ENCODE data around the gene POPDC2.
"Not testable (repeated sequence)": the region's sequence is repeated elsewhere in the genome, so short reads cannot be mapped to it uniquely, and the experiment has no call there.

Gene POPDC2, protein sequence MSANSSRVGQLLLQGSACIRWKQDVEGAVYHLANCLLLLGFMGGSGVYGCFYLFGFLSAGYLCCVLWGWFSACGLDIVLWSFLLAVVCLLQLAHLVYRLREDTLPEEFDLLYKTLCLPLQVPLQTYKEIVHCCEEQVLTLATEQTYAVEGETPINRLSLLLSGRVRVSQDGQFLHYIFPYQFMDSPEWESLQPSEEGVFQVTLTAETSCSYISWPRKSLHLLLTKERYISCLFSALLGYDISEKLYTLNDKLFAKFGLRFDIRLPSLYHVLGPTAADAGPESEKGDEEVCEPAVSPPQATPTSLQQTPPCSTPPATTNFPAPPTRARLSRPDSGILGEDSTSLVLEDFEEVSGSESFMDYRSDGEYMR

DNA sequence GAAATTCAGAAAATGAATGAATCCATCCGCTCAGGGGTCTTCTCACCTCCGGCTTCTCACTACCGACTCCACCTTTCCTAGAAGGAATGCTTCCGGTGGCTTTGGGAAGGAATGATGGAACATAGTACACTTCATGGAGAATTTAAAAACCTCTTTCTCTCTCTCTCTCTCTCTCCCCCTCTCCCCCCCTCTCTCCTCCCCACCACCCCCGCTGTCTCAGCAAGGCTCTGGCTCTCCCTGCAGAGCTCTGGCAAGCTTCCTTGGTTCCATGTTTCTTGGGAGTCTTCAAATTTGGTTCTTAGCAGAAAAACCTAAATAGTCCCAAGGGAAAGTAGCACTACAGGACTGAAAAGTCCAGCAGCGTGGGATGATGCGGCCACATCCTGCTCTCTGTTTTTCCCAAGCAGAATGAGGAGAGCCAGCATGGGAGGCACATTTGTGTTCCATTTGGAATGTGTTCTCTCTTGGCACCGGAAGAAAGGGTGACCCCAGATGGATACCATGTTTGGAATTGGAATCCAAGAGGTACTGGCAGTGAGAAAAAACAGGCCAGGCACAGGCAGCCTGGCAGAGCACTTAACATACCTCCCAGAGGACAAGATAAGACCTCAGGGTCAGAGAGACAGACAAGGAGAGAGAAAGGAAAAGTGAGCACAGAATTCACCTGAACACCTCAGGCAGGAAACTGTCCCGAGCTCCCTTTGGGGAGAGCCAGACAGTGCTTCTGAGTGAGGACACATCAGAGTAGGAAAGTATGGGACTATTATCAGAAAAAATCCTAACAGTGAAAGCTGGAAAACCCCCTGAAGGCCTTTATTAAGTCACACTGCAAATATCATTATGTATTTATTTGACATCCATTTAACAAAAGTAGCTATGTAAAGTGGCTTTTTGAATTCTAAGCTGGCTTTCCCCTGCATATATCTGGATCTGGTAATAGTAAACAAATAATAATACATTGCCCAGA is at the start of gene POPDC2:
TSS of gene POPDC2 (minus strand) at position 116 of the 967 bp plus-strand sequence. CDS start 166 bp downstream, outside the sequence.
- no peak for DNase-seq

DNA sequence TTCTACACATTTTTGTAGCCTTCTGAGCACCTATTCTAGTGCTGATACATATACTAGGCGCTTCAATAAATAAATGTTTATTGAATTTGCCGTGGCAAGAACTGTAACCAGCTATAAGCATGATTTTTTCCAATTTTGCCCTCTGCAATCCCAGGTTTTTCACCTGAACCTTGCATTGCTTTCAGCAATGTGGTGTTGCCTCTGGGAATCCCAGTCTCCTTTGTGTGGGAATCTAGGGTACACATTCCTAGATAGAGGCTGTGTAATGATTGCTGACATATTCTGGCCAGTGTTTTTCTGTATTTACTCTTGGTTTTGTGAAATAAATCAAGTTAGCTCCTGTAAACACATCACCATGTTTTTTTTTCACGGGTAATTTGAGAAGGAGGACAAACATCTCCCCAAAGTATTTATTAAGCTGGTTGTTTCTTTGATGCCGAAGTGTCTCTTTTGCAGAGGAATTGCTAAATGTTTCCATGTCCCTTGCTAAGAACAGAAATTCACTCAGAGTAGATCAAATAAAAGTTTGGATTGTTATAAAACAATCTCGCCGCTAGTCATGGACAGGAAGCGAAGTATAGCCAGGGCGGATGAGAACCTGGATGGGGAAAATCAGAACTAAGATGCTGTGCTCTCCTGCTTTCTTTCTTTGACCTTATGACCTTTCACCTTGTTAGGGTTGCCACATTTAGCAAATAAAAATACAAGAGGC is 43.6 kb upstream of the POPDC2 start:
- DNase-seq: no peak

DNA sequence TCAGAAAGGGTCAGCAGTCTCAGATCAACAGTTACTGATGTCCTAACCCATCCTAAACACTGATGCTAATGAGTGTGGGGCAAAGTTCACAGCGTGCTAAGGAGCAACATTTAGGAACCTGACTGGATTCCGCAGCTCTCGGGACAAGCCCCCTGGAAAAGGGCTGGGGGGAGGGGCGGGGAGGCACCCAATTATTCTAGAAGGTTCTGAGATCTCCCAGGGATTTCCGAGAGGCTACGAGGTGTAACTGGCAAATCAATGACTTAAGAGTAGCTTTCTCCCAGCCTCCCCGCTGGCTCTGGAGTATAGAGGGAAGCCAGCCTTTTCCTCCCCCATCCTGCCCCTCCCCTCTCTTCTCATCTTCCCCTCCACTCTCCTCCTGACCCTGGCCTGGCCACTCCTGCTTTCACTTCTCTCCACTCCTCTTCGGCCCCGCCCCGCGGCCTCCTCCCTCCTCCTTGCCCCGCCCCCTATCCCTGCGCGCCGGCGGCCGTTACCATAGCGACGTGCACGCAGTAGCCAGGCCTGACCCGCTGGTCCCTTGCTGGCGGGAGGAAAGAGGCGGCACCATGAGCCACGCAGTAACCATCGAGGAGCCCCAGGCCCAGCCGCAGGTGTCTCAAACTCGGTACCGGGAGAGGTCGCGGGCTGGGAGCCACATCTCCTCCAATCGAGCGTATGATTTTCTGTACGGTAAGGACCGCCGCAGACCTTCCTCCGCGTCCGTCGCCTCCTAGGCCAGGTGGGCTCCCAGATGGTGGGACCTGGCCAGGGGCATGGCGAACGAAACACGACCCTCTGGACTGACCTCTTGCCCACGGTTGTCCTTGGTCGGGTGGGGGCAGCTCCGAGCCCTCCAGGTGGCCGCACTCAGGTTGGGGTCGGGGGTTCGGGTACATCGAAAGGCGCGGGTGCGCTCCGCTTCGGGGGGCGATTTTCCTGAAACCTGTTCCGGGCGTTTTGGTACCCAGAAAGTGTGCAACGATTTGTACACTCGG is 42.4 kb upstream of the POPDC2 start, which contains the start of gene CFAP91:
TSS of gene CFAP91 (plus strand) at position 493 of the 998 bp plus-strand sequence. CDS start at position 570, 77 bp downstream.
- DNase-seq: peak; percentile 73

DNA sequence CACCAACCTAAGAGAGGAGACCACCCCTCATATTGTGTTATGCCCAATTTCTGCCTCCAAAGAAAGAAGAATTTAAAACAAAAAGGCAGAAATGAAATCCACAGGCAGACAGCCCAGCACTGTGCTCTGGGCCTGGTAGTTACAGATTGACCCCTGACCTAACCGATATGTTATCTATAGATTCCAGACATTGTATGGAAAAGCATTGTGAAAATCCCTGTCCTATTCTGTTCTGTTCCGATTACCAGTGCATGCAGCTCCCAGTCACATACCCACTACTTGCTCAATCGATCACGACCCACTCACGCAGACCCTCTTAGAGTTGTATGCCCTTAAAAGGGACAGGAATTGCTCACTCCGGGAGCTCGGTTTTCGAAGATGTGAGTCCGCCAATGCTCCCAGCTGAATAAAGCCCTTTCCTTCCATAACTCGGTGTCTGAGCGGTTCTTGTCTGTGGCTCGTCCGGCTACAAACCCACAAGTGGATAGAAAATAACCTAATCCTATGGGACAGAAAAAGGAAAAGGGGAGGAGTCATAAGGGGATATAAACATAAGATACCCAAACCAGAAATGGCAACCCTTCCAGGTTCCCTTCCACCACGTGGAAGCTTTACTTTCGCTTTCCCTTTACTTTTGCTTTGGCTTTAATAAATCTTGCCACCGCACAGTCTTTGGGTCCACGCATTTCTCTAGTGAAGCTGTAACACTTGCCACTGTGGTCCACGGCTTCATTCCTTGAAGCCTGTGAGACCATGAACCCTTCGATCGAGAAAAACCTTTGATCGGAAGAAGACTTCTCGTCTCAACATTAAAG is 40.7 kb upstream of the POPDC2 start:
- DNase-seq: no peak

DNA sequence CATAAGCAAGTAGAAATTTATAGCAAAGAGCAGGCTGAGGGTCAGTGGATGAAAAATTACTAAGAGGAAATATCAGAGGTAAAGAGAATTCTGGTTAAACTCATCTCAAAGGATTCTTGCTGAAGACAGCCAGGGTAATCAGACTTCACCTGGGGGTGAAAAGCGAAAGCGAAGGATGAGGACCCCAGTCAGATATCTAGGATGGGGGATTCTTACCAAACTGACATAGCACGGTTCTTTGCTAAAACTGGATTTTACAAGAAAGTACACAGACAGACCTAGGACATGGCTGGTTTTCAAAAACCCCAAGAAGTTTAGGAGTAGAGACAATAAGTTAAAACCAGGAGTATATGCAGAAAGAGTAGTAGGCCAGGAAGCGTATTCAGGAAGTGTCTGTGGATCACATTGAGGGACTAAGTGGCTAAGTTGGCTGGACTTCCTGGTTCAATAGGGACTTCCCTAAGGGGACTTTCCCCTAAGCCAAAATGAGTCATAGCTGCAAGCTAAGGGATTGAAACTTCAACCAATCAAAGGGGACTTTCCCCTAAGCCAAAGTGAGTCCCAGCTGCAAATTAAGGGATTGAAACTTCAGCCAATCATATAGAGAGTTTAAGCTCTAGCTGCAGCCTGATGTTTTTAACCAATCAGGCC is 40.0 kb upstream of the POPDC2 start:
- peak; percentile 9 for DNase-seq

DNA sequence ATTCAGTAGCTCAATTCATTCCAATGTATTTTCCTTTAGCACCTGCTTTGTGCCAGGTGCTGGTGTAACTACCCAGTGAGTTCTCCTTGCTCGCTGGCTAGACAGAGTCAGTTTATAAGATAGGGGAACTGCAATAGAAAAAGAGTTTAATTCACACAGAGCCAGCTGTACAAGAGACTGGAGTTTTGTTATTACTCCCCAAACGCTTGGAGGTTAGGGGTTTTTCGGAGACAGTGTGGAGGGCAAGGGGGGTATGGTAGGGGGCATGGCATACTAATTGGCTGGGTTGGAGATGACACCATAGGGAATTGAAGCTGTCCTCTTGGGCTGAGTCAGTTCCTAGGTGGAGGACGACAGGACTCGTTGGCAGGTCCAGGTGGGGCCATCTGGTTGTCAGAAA is 37.0 kb upstream of the POPDC2 start:
- DNase-seq: no peak

DNA sequence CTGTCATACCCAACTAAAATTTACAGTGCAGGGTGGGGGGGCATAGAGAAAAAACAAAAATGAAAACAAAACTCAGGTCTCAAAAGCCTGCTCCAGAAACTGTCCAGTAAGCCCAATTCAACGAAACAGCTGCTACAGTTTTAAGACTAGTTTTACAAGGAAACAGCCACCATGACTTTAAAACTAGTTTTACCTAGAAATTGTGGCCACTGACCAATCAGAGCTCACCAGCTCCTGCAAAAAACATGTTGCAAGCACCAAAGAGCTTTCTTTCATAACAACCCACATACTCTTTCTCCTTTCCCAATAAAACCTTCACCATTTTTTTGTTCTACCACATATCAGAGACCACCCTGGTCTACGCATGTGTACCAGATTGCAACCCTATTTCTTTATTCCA is 35.1 kb upstream of the POPDC2 start:
- DNase-seq: no peak

DNA sequence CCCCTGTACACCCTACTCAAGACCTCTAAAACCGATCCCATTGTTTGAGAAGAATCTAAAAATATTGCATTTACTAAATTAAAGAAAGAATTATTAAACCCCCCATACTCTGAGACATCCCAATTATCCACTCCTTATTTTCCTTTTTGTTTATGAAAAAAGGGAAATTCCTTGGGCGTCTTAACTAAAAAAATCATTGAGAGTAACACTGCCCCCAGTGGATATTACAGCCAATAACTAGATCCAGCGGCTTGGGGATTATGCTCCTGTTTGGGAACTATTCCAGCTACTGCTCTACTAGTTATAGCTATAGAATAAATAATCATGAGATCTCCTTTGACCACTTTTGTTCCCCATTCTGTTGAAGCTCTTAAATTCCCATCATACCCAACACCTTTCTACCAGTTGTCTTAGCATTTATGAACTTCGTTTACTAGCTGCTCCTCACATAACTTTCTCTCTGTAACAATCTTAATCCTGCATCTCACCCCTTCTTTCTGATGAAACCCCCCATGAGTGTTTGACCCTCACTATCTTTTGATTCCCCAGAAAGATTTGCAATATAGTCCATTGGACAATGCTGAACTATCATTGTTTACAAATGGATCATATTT is 29.8 kb upstream of the POPDC2 start:
- DNase-seq: no peak

DNA sequence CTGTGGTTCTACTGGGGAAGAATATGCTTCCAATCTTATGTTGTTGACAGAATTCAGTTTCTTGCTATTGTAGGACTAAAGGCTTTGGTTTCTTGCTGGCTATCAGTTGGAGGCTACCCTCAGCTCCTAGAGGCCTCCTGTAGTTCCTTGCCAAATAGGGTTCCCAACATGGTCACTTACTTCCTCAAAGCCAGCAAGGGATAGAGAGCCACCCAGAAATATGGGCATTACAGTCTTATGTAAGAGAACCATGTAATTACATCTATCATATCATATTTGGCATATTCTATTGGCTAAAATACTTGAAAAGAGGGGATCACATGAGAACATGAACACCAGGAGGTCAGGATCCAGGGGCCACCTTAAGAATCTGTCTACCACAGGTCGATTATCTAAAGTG is 23.0 kb upstream of the POPDC2 start:
- DNase-seq: no peak

DNA sequence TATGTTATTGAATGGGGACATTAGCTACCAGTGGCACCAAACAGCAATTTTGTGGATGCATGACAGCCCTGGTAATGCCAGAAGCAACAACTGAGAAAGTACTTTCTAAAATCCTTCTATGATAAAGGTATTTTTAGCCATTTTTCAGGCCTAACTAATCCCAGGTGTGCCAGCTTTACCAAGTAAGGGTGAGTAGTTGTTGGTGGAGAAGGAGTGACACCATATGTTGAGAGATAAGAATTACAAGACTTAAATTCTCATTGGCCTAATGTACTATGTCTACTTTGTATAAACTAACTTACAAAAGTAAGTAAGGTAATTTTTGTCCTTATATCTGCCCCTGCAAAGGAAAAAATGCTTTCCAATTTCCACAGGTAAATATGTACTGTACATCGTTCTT is 20.9 kb upstream of the POPDC2 start:
- no peak for DNase-seq

DNA sequence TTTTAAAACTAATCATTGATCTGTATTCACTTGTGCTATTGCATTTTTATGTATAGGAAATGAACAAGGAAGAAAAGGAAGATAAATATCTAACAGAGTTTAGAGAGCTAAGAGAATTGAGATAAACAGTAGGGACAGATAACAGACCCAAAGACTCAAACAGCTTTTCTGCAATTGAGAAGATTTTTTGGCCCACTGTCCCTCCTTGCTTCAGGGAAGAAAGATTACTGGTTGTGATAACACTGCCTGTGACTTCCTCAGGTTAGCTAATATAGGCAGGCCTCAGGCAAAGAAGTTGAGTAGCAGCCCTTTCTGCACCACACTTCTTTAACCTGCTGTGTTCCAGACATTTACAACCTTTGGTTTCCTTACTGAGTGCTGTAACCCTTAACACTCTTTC is 19.5 kb upstream of the POPDC2 start:
- no peak for DNase-seq

DNA sequence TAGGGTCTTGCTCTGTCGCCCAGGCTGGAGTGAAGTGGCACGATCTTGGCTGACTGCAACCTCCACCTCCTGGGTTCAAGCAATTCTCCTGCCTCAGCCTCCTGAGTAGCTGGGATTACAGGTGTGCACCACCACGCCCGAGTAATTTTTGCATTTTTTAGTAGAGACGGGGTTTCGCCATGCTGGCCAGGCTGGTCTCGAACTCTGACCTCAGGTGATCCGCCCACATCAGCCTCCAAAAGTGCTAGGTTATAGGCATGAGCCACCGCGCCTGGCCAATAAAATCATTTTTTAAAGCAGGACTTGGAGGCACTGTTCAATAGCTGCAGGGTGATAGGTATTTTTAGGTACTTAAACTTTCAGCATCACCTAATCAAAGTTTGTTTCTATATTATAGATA is 17.8 kb upstream of the POPDC2 start:
- DNase-seq: not testable (repeated sequence)

DNA sequence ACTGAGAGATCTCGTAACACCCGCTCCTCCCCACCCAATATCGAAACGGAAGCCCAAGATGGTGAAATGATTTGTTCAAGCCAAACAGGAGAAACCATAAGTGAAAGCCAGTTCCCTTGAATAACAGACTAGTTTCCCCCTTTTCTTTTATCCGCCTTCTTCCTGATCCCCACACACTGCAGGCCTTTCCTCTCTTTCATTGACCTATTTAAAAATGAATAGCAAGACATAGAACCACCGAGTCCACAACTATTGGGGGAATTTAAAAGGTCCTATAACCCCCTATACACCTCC is 17.2 kb upstream of the POPDC2 start:
- DNase-seq: no peak

DNA sequence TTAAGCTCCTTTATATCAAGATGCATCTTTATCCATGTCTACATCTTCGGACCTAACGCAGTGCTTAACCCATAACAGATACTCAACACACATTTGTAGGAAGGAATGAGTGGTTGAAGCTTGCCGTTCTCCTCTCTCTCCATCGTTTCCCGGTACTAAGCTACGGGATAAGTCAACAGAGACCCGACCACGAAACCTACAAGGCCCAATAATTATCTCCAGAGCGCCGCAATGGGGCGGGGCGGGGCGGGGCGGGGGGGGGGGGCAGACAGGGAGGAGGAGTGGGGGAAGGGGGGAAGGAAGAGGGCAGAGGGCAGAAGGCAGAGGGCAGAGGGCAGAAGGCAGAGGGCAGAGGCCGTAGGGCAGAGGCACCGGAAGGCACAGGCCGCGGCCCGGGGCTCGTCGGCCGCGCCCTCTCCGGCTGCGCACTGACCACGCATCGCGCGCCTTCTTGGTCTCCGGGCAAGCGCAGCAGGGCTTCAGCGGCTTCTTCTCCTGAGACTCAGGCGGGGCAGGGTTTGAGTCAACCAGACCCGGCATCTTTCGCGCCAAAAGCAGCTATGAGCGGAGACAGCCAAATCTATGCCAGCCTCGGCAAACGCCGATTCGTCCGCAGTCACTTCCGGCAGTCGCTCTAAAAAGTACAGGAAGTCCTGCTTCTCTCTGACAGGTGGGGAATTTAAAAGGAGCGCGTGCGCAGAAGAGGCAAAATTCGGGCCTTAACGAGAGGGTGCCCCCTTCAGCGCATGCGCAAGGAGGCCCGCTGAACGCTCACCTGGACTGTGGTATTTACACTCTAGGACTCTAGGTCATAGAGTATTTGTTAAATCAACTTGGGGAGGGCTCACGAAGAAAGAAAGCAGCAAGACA is 16.6 kb upstream of the POPDC2 start, which contains the start of gene COX17:
TSS of gene COX17 (minus strand) at position 636 of the 870 bp plus-strand sequence. CDS start at position 540, 96 bp downstream.
- peak; percentile 92 for DNase-seq

DNA sequence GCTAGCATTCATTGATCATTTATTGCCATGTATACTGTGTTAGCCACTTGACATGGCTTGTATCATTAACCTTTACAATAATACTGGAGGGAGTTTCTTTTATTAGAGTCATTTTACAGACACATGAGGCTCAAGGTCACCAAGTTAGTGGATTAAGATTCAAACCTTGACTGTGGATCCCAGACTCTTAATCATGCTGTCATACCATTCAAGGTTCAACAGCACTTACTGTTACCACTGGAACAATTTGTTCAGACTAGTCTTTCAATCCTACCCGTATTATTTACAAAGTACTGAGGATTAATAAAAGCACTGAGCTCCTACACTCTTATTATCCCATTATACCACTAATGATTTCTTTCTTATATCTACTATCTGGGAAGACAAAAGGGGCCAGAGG is 15.6 kb upstream of the POPDC2 start:
- no peak for DNase-seq

DNA sequence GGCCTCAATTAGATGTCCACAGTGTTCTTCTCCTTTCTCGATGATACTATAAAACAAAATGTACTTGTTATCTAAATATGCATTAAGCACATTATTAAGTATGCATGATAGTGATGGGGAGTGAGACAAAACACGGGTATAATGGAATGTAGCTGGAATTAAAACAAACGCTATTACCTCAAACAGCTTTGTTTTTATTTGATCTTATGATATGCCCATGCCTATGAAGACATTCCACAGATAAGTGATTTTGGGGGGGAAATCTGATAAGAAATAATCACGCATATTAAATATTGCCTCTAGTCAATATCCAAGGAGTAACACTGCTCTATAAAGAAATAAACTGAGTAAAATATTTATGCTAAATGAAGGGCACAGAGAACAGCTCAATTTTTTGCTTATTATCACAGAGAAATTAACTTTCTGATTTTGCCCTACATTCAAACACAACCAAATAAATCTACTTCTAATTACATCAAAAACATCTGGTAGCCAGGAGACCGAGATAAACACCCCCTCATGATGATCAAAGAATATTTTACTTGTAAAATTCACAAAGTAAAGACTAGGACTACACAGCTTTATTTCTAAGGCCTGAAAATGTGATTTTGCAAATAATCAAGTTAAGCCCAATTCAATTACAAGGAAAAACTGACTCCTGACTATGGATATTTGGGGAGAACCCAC is 14.9 kb upstream of the POPDC2 start:
- no peak for DNase-seq

DNA sequence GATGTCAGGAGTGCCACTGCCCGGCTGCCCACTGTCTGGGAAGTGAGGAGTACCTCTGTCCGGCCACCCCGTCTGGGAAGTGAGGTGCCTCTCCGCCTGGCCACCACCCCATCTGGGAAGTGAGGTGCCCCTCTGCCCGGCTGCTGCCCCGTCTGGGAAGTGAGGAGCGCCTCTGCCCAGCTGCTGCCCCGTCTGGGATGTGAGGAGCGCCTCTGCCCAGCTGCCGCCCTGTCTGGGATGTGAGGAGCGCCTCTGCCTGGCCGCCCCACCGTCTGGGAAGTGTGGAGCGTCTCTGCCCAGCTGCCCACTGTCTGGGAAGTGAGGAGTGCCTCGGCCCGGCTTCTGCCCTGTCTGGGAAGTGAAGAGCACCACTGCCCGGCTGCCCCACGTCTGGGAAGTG is 13.5 kb upstream of the POPDC2 start:
- no peak for DNase-seq

DNA sequence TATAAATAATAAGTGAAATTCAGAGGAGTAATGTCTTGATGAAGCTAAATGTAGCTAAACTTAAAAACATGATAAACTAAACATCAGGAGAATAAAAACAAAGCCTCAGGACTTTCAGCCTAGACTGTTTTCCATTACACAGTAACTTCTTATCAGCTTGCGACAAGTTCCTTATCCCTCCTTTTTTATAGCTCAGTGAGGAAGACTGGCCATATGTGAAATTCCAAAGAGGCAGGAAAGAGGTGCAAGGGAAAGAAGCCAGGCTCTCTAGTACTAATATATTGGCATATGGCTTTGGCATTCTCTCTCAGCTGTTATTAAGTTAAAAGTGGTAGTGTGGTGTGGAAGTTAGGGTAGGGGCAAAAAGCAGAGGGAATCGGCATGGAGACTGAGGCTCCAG is 12.4 kb upstream of the POPDC2 start:
- no peak for DNase-seq

All from activated T-cell treated with anti-CD3 and anti-CD28 coated beads for 4 hours (primary cell).